GM18511 (cell line): Measurements from ENCODE around the gene BCL7A.
A peak's percentile ranks its signal among the peaks of the same experiment; 100 is the strongest.

Source experiments
- ATAC-seq: cut with Tn5 transposase; IDR thresholded peaks from one replicate; pipeline ENCODE4 v1.9.1; 2021; ENCODE audit warnings: mild to moderate bottlenecking, moderate library complexity; ENCODE audit not compliant: unreplicated experiment

The BCL7A gene

GRCh38 chr12:122073815-122074214 lies 52.1 kb downstream of the BCL7A start:
- ATAC-seq, result no peak

- no peak for ATAC-seq
Observed at GRCh38 chr12:122076743-122077495, 55.2 kb downstream of the BCL7A start.

GRCh38 chr12:122078141-122079032 lies 56.7 kb downstream of the BCL7A start, which contains the start of gene MLXIP:
Gene MLXIP (plus strand): TSS chr12:122078756. CDS start chr12:122078854, 98 bp downstream.
- ATAC-seq, result peak; percentile 82

- no peak for ATAC-seq
Observed at GRCh38 chr12:122079033-122079531, 57.4 kb downstream of the BCL7A start.

GRCh38 chr12:122079532-122080081 lies 57.9 kb downstream of the BCL7A start:
- ATAC-seq, result no peak

- no peak for ATAC-seq
Observed at GRCh38 chr12:122080149-122081082, 58.7 kb downstream of the BCL7A start.

GRCh38 chr12:122081083-122081696 lies 59.5 kb downstream of the BCL7A start:
- no peak for ATAC-seq

- ATAC-seq, result peak; percentile 48
Observed at GRCh38 chr12:122081697-122082221, 60.1 kb downstream of the BCL7A start.

GRCh38 chr12:122082621-122083356 lies 61.1 kb downstream of the BCL7A start:
- no peak for ATAC-seq

- no peak for ATAC-seq
Observed at GRCh38 chr12:122084857-122085405, 63.2 kb downstream of the BCL7A start.

GRCh38 chr12:122085591-122085990 lies 63.9 kb downstream of the BCL7A start:
- no peak for ATAC-seq

- ATAC-seq, result no peak
Observed at GRCh38 chr12:122086116-122086515, 64.4 kb downstream of the BCL7A start.

- no peak for ATAC-seq
Observed at GRCh38 chr12:122086641-122087285, 65.1 kb downstream of the BCL7A start.

- ATAC-seq, result no peak
Observed at GRCh38 chr12:122087431-122088178, 65.9 kb downstream of the BCL7A start.

GRCh38 chr12:122088179-122088810 lies 66.6 kb downstream of the BCL7A start:
- ATAC-seq, result no peak

GRCh38 chr12:122089077-122089476 lies 67.4 kb downstream of the BCL7A start:
- ATAC-seq, result no peak
